ENCODE results near the gene APP. TPM values are rescaled to one million over a fixed set of nuclear protein-coding genes. Genes with fewer than 3 reads are reported as not detected.

Gene APP
- total RNA-seq, 5 donors from 2014 or later (not counting 1 experiment from before 2014, with no cell fraction given): 33.7 to 44.7 (median 37.5) TPM

DNA sequence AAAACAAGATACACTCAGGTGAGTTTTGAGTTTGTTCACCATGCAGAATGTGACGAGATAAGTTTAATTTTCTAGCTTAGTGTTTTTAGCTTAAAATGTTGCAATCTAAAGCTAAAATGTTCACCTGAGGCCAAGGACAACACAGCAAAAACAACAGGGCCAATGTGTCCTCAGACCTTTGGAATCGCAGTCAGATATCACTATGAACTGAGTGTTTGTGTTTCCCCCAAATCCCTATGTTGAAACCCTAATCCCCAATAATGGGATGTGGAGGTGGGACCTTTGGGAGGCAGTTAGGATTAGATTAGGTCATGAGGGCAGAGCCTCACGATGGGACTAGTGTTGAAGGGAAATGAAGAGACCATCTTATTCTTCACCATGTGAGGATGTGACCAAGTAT lies 291.4 kb downstream of the APP start:
- H3K27me3 ChIP-seq (replicated peaks in 1 of 2; ENCODE audit: control insufficient read depth in 2 of 2, extremely low read depth in 1 of 2, insufficient read depth in 2 of 2, low read length in 1 of 2): no peaks in the 10 kb centered on the region
- H3K27ac ChIP-seq (ENCODE audit: low read length): no peak overlapping the region
- ChIA-PET CTCF (interaction anchor here in 1 of 2 donors (0.8 kb wide), 1 partner anchor 842 kb away, joined by 3 read pairs; no protein-coding TSS in a partner anchor), POLR2A (no interaction called here)
- Mint-ChIP-seq H3K27ac (no peak overlapping the region), H3K9me3 (no peaks in the 10 kb centered on the region), H3K4me3 (no peak overlapping the region), H3K36me3 (no peaks in the 10 kb centered on the region), H3K27me3 (no peaks in the 10 kb centered on the region), H3K4me1 (no peaks in the 10 kb centered on the region)
- DNase-seq (no peak), ATAC-seq (replicated peaks in 1 of 4) (no peak)
- H3K9me3 ChIP-seq: no peaks in the 10 kb centered on the region
- no peak overlapping the region for H3K4me3 ChIP-seq (ENCODE audit: control insufficient read depth in 1 of 2, extremely low read depth in 1 of 2, low read length in 1 of 2)
- no peaks in the 10 kb centered on the region for H3K4me1 ChIP-seq (ENCODE audit: control insufficient read depth in 1 of 2, extremely low read depth in 1 of 2, insufficient read depth in 2 of 2, low read length in 2 of 2)
- WGBS (ENCODE audit: insufficient coverage): no CpG with 5 or more reads among the region's 3 CpGs
- H3K36me3 ChIP-seq (ENCODE audit: control insufficient read depth in 2 of 2, extremely low read depth in 1 of 2, insufficient read depth in 1 of 2, low read length in 1 of 2): peaks cover 0 to under 1% of the 10 kb centered on the region in 2 donors

DNA sequence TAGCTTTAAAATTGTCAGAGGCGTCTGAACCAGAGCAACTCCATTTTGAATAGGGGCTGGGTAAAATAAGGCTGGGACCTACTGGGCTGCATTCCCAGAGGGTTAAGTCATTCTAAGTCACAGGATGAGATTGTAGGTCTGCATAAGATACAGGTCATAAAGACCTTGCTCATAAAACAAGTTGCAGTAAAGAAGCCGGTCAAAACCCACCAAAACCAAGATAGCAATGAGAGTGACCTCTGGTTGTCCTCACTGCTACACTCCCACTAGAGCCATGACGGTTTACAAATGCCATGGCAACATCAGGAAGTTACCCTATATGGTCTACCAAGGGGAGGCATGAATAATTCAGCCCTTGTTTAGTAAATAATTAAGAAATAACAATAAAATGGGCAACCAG lies 292.2 kb downstream of the APP start:
- ChIA-PET POLR2A (no interaction called here), CTCF (no interaction called here)
- no peak overlapping the region for H3K27ac Mint-ChIP-seq
- H3K27ac ChIP-seq (ENCODE audit: low read length): no peak overlapping the region
- no peak for DNase-seq
- H3K4me1 Mint-ChIP-seq: no peaks in the 10 kb centered on the region
- H3K27me3 ChIP-seq (replicated peaks in 1 of 2; ENCODE audit: control insufficient read depth in 2 of 2, extremely low read depth in 1 of 2, insufficient read depth in 2 of 2, low read length in 1 of 2): no peaks in the 10 kb centered on the region
- no peak for ATAC-seq (replicated peaks in 1 of 4)
- no peaks in the 10 kb centered on the region for H3K27me3 Mint-ChIP-seq
- no peak overlapping the region for H3K4me3 Mint-ChIP-seq
- WGBS (ENCODE audit: insufficient coverage): no CpG with 5 or more reads among the region's 3 CpGs
- H3K4me1 ChIP-seq (ENCODE audit: control insufficient read depth in 1 of 2, extremely low read depth in 1 of 2, insufficient read depth in 2 of 2, low read length in 2 of 2): no peaks in the 10 kb centered on the region
- no peaks in the 10 kb centered on the region for H3K9me3 ChIP-seq
- H3K9me3 Mint-ChIP-seq: no peaks in the 10 kb centered on the region
- no peaks in the 10 kb centered on the region for H3K36me3 Mint-ChIP-seq
- no peak overlapping the region for H3K4me3 ChIP-seq (ENCODE audit: control insufficient read depth in 1 of 2, extremely low read depth in 1 of 2, low read length in 1 of 2)
- no peaks in the 10 kb centered on the region for H3K36me3 ChIP-seq (ENCODE audit: control insufficient read depth in 2 of 2, extremely low read depth in 1 of 2, insufficient read depth in 1 of 2, low read length in 1 of 2)

DNA sequence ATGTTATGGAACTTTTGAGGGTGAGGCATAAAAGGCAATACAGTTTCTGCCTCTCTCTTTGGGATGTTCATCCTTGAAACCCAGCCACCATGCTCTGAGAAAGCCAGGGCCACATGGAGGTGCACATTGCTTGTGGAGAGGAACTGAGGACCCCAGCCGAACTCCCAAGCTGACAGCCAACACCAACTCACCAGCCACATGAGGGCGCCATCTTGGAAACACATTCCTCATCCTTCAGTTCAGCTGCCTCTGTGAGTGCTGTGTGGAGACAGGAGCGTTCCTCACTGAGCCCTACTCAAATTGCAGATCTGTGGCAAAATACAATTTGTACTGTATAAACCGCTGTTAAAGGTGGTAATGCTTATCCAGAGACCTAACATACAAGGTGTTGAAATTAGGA lies 298.3 kb downstream of the APP start:
- ATAC-seq (replicated peaks in 1 of 4): no peak
- H3K36me3 ChIP-seq (ENCODE audit: control insufficient read depth in 2 of 2, extremely low read depth in 1 of 2, insufficient read depth in 1 of 2, low read length in 1 of 2): no peaks in the 10 kb centered on the region
- H3K4me3 ChIP-seq (ENCODE audit: control insufficient read depth in 1 of 2, extremely low read depth in 1 of 2, low read length in 1 of 2): no peak overlapping the region
- H3K27ac ChIP-seq (ENCODE audit: low read length): no peak overlapping the region
- no CpG with 5 or more reads among the region's 4 CpGs for WGBS (ENCODE audit: insufficient coverage)
- Mint-ChIP-seq H3K4me1 (no peaks in the 10 kb centered on the region), H3K27me3 (peaks cover 0 to 3% of the 10 kb centered on the region in 2 donors), H3K4me3 (no peak overlapping the region), H3K27ac (no peak overlapping the region), H3K9me3 (no peaks in the 10 kb centered on the region), H3K36me3 (no peaks in the 10 kb centered on the region)
- ChIA-PET CTCF (interaction anchor here in 1 of 2 donors (0.6 to 0.7 kb wide), 3 partner anchors 10 to 37 kb away, joined by 3 to 5 read pairs (median 3); no protein-coding TSS in a partner anchor), POLR2A (no interaction called here)
- DNase-seq: no peak
- H3K27me3 ChIP-seq (replicated peaks in 1 of 2; ENCODE audit: control insufficient read depth in 2 of 2, extremely low read depth in 1 of 2, insufficient read depth in 2 of 2, low read length in 1 of 2): no peaks in the 10 kb centered on the region
- H3K9me3 ChIP-seq: no peaks in the 10 kb centered on the region
- no peaks in the 10 kb centered on the region for H3K4me1 ChIP-seq (ENCODE audit: control insufficient read depth in 1 of 2, extremely low read depth in 1 of 2, insufficient read depth in 2 of 2, low read length in 2 of 2)

DNA sequence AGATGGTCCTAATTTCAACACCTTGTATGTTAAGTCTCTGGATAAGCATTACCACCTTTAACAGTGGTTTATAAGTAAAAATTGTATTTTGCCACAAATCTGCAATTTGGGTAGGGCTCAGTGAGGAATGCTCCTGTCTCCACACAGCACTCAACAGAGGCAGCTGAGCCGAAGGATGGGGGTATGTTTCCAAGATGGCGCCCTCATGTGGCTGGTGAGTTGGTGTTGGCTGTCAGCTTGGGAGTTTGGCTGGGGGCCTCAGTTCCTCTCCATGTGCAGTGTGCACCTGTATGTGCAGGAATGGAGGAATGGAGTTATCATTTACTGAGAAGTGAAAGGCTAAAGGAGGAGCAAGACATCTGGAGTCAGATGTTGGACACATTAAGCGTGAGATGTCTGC lies 299.0 kb downstream of the APP start:
- CTCF ChIA-PET: interaction anchor here (0.6 to 0.7 kb wide), 3 partner anchors 12 to 248 kb away, joined by 3 to 5 read pairs (median 3); no protein-coding TSS in a partner anchor
- POLR2A ChIA-PET: no interaction called here
- Histone ChIP-seq H3K27ac (ENCODE audit: low read length) (no peak overlapping the region), H3K36me3 (ENCODE audit: control insufficient read depth in 2 of 2, extremely low read depth in 1 of 2, insufficient read depth in 1 of 2, low read length in 1 of 2) (no peaks in the 10 kb centered on the region), H3K4me1 (ENCODE audit: control insufficient read depth in 1 of 2, extremely low read depth in 1 of 2, insufficient read depth in 2 of 2, low read length in 2 of 2) (no peaks in the 10 kb centered on the region), H3K4me3 (ENCODE audit: control insufficient read depth in 1 of 2, extremely low read depth in 1 of 2, low read length in 1 of 2) (no peak overlapping the region), H3K27me3 (replicated peaks in 1 of 2; ENCODE audit: control insufficient read depth in 2 of 2, extremely low read depth in 1 of 2, insufficient read depth in 2 of 2, low read length in 1 of 2) (no peaks in the 10 kb centered on the region), H3K9me3 (no peaks in the 10 kb centered on the region)
- Mint-ChIP-seq H3K4me3 (no peak overlapping the region), H3K9me3 (no peaks in the 10 kb centered on the region), H3K27me3 (peaks cover 0 to 3% of the 10 kb centered on the region in 2 donors), H3K36me3 (no peaks in the 10 kb centered on the region), H3K27ac (no peak overlapping the region), H3K4me1 (no peaks in the 10 kb centered on the region)
- WGBS (ENCODE audit: insufficient coverage): no CpG with 5 or more reads among the region's 3 CpGs
- no peak for ATAC-seq (replicated peaks in 1 of 4)
- DNase-seq: no peak

DNA sequence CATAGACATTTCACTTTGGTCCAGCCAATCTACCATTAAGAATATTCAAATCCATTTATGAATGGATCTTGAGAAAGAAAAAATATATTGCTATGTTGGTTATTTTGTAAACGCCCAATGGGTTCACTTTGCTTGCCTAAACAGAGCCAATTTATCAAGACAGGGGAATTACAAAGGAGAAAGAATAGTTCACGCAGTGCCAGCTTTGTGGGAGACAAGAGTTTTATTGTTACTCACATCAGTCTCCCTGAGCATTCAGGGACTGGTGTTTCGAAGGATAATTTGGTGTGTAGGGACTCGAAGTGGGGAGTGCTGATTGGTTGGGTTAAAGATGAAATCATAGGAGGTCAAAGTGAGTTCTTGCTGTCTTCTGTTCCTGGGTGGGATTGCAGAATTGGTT lies 300.5 kb downstream of the APP start:
- ATAC-seq (replicated peaks in 1 of 4) (no peak), DNase-seq (no peak)
- H3K27ac Mint-ChIP-seq: no peak overlapping the region
- CTCF ChIA-PET: no interaction called here
- Histone ChIP-seq H3K27ac (ENCODE audit: low read length) (no peak overlapping the region), H3K27me3 (replicated peaks in 1 of 2; ENCODE audit: control insufficient read depth in 2 of 2, extremely low read depth in 1 of 2, insufficient read depth in 2 of 2, low read length in 1 of 2) (no peaks in the 10 kb centered on the region), H3K4me1 (ENCODE audit: control insufficient read depth in 1 of 2, extremely low read depth in 1 of 2, insufficient read depth in 2 of 2, low read length in 2 of 2) (no peaks in the 10 kb centered on the region), H3K36me3 (ENCODE audit: control insufficient read depth in 2 of 2, extremely low read depth in 1 of 2, insufficient read depth in 1 of 2, low read length in 1 of 2) (no peaks in the 10 kb centered on the region), H3K4me3 (ENCODE audit: control insufficient read depth in 1 of 2, extremely low read depth in 1 of 2, low read length in 1 of 2) (no peak overlapping the region), H3K9me3 (no peaks in the 10 kb centered on the region)
- no peak overlapping the region for H3K4me3 Mint-ChIP-seq
- POLR2A ChIA-PET: no interaction called here
- H3K36me3 Mint-ChIP-seq: no peaks in the 10 kb centered on the region
- WGBS (ENCODE audit: insufficient coverage): 71% methylated on average over 2 of the region's 4 CpGs
- H3K4me1 Mint-ChIP-seq: peaks cover 0 to 2% (median 0%) of the 10 kb centered on the region in 3 donors
- peaks cover 0 to 3% of the 10 kb centered on the region in 2 donors for H3K27me3 Mint-ChIP-seq
- no peaks in the 10 kb centered on the region for H3K9me3 Mint-ChIP-seq

DNA sequence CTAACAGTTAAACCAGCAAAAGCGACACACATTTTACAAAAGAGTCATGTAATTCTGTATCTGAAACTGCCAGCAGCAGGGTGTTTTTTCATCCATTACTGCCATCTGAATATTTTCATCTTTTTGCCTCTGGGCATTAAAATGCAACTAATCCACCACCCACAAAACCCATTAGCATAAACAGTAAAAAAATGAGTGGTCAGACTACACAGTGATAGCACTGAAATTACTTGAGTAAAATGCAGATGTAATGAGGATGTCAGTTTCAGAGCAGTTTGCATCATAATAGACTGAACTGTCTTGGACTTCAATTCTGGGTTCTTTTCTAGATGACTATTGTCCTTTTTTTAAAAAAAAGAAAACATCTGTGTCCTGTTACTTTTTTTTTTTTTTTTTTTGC lies 303.5 kb downstream of the APP start:
- no peak overlapping the region for H3K27ac ChIP-seq (ENCODE audit: low read length)
- ATAC-seq (replicated peaks in 1 of 4) (no peak), DNase-seq (no peak)
- WGBS (ENCODE audit: insufficient coverage): 86% methylated on average over 1 of the region's 1 CpG
- H3K36me3 Mint-ChIP-seq: no peaks in the 10 kb centered on the region
- no peaks in the 10 kb centered on the region for H3K9me3 ChIP-seq
- no peaks in the 10 kb centered on the region for H3K27me3 ChIP-seq (replicated peaks in 1 of 2; ENCODE audit: control insufficient read depth in 2 of 2, extremely low read depth in 1 of 2, insufficient read depth in 2 of 2, low read length in 1 of 2)
- no peaks in the 10 kb centered on the region for H3K36me3 ChIP-seq (ENCODE audit: control insufficient read depth in 2 of 2, extremely low read depth in 1 of 2, insufficient read depth in 1 of 2, low read length in 1 of 2)
- POLR2A ChIA-PET: no interaction called here
- CTCF ChIA-PET: no interaction called here
- H3K4me1 Mint-ChIP-seq: peaks cover 0 to 2% (median 0%) of the 10 kb centered on the region in 3 donors
- H3K4me3 Mint-ChIP-seq: no peak overlapping the region
- no peaks in the 10 kb centered on the region for H3K9me3 Mint-ChIP-seq
- no peaks in the 10 kb centered on the region for H3K4me1 ChIP-seq (ENCODE audit: control insufficient read depth in 1 of 2, extremely low read depth in 1 of 2, insufficient read depth in 2 of 2, low read length in 2 of 2)
- H3K27me3 Mint-ChIP-seq: peaks cover 0 to 3% of the 10 kb centered on the region in 2 donors
- H3K4me3 ChIP-seq (ENCODE audit: control insufficient read depth in 1 of 2, extremely low read depth in 1 of 2, low read length in 1 of 2): no peak overlapping the region
- H3K27ac Mint-ChIP-seq: no peak overlapping the region

DNA sequence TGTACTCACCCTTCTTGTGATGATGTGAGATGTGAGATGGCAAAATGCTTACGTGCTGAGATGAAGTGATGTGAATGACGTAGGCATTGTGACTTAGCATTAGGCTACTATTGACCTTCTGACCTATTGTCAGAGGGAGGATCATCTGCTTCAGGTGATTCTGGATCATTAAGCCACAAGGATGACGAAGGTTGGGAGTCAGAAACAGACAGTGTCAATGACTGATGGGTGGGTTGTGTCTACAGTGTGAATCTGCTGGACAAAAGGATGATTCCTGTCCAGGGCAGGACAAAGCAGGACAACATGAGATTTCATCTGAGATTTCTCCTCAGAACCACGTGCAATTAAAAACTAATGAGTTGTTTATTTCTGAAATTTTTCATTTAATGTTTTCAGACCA lies 306.8 kb downstream of the APP start:
- H3K9me3 ChIP-seq: no peaks in the 10 kb centered on the region
- H3K4me3 Mint-ChIP-seq: no peak overlapping the region
- peaks cover 0 to 3% of the 10 kb centered on the region in 2 donors for H3K27me3 Mint-ChIP-seq
- DNase-seq (no peak), ATAC-seq (replicated peaks in 1 of 4) (no peak)
- no peak overlapping the region for H3K27ac ChIP-seq (ENCODE audit: low read length)
- ChIA-PET CTCF (no interaction called here), POLR2A (no interaction called here)
- H3K4me1 Mint-ChIP-seq: peaks cover 0 to 2% (median 0%) of the 10 kb centered on the region in 3 donors
- no peaks in the 10 kb centered on the region for H3K27me3 ChIP-seq (replicated peaks in 1 of 2; ENCODE audit: control insufficient read depth in 2 of 2, extremely low read depth in 1 of 2, insufficient read depth in 2 of 2, low read length in 1 of 2)
- no peak overlapping the region for H3K4me3 ChIP-seq (ENCODE audit: control insufficient read depth in 1 of 2, extremely low read depth in 1 of 2, low read length in 1 of 2)
- no peaks in the 10 kb centered on the region for H3K36me3 ChIP-seq (ENCODE audit: control insufficient read depth in 2 of 2, extremely low read depth in 1 of 2, insufficient read depth in 1 of 2, low read length in 1 of 2)
- H3K27ac Mint-ChIP-seq: no peak overlapping the region
- no peaks in the 10 kb centered on the region for H3K4me1 ChIP-seq (ENCODE audit: control insufficient read depth in 1 of 2, extremely low read depth in 1 of 2, insufficient read depth in 2 of 2, low read length in 2 of 2)
- WGBS (ENCODE audit: insufficient coverage): 94% methylated on average over 3 of the region's 4 CpGs
- no peaks in the 10 kb centered on the region for H3K36me3 Mint-ChIP-seq
- no peaks in the 10 kb centered on the region for H3K9me3 Mint-ChIP-seq

Data from T-cell (primary cell).